Nephron progenitor cell (in vitro differentiated cells): Measurements from ENCODE around the gene TREX2.

Experiments
- DNase-seq: peaks from one replicate; pipeline ENCODE4 v3.0.0; 2021
- H3K27ac Mint-ChIP-seq: 2 replicates; pipeline ENCODE4 v1.8.0; 2021; ENCODE audit warnings: mild to moderate bottlenecking, moderate library complexity, mixed read lengths
- H3K27me3 Mint-ChIP-seq: 2 replicates; pipeline ENCODE4 v1.8.0; 2021; ENCODE audit warnings: mild to moderate bottlenecking, low read depth, mixed read lengths; ENCODE audit not compliant: poor library complexity
- H3K36me3 Mint-ChIP-seq: 2 replicates; pipeline ENCODE4 v1.8.0; 2021; ENCODE audit warnings: low read depth, mixed read lengths
- H3K4me1 Mint-ChIP-seq: 2 replicates; pipeline ENCODE4 v1.8.0; 2021; ENCODE audit warnings: mixed read lengths
- H3K4me3 Mint-ChIP-seq: 2 replicates; pipeline ENCODE4 v1.8.0; 2021; ENCODE audit warnings: mild to moderate bottlenecking, moderate library complexity, mixed read lengths
- H3K9me3 Mint-ChIP-seq: 2 replicates; pipeline ENCODE4 v1.8.0; 2021; ENCODE audit warnings: mild to moderate bottlenecking, moderate library complexity, mixed read lengths
- CTCF ChIP-seq: fragments of 200-600 bp; sonication (generic); IDR thresholded peaks from 2 replicates; pipeline ENCODE4 v1.5.0; 2021; ENCODE audit warnings: antibody characterized with exemption

Gene TREX2

GRCh38 chrX:153468008-153468580, 22.2 kb upstream of the TREX2 start:
- Mint-ChIP-seq H3K36me3 (no peaks in the 10 kb centered on the region), H3K27me3 (peaks cover 4% of the 10 kb centered on the region), H3K9me3 (peaks cover 63% of the 10 kb centered on the region), H3K4me3 (no peak overlapping the region), H3K27ac (no peak overlapping the region), H3K4me1 (peaks cover 9% of the 10 kb centered on the region)
- no peak for TF ChIP-seq CTCF
- DNase-seq: no peak

- peaks cover 63% of the 10 kb centered on the region for H3K9me3 Mint-ChIP-seq
- peaks cover 12% of the 10 kb centered on the region for H3K36me3 Mint-ChIP-seq
- H3K27me3 Mint-ChIP-seq: no peaks in the 10 kb centered on the region
Measured at GRCh38 chrX:153465691-153466380, 20.0 kb upstream of the TREX2 start.

GRCh38 chrX:153464116-153464515, 18.3 kb upstream of the TREX2 start:
- no peaks in the 10 kb centered on the region for H3K27me3 Mint-ChIP-seq
- no peak overlapping the region for H3K4me3 Mint-ChIP-seq
- H3K27ac Mint-ChIP-seq: no peak overlapping the region
- no peak for TF ChIP-seq CTCF
- no peaks in the 10 kb centered on the region for H3K4me1 Mint-ChIP-seq
- peaks cover 67% of the 10 kb centered on the region for H3K9me3 Mint-ChIP-seq
- peaks cover 15% of the 10 kb centered on the region for H3K36me3 Mint-ChIP-seq
- no peak for DNase-seq

More at GRCh38 chrX:153465691-153466380, 20.0 kb upstream of the TREX2 start:
- TF ChIP-seq CTCF: no peak
- no peak for DNase-seq
- Mint-ChIP-seq H3K4me1 (peaks cover 4% of the 10 kb centered on the region), H3K4me3 (no peak overlapping the region), H3K27ac (no peak overlapping the region)

GRCh38 chrX:153463556-153463955, 17.7 kb upstream of the TREX2 start:
- no peak for TF ChIP-seq CTCF
- Mint-ChIP-seq H3K9me3 (peaks cover 69% of the 10 kb centered on the region), H3K27ac (no peak overlapping the region), H3K36me3 (peaks cover 17% of the 10 kb centered on the region), H3K4me3 (no peak overlapping the region), H3K27me3 (no peaks in the 10 kb centered on the region), H3K4me1 (no peaks in the 10 kb centered on the region)
- DNase-seq: no peak

- Mint-ChIP-seq H3K4me1 (no peaks in the 10 kb centered on the region), H3K9me3 (peaks cover 67% of the 10 kb centered on the region), H3K27me3 (no peaks in the 10 kb centered on the region), H3K4me3 (no peak overlapping the region), H3K36me3 (peaks cover 17% of the 10 kb centered on the region), H3K27ac (no peak overlapping the region)
- DNase-seq: no peak
- no peak for TF ChIP-seq CTCF
Measured at GRCh38 chrX:153463031-153463430, 17.2 kb upstream of the TREX2 start.

- Mint-ChIP-seq H3K27me3 (no peaks in the 10 kb centered on the region), H3K4me1 (no peaks in the 10 kb centered on the region), H3K9me3 (peaks cover 62% of the 10 kb centered on the region), H3K36me3 (peaks cover 17% of the 10 kb centered on the region), H3K4me3 (no peak overlapping the region), H3K27ac (no peak overlapping the region)
- DNase-seq: no peak
- no peak for TF ChIP-seq CTCF
Measured at GRCh38 chrX:153462291-153462690, 16.4 kb upstream of the TREX2 start.
